Endothelial cell of umbilical vein (primary cell): ENCODE data around the gene LDLRAD3.

Source experiments
- CTCF ChIP-seq, 2 donors: IDR thresholded peaks; 1 replicate in 1 of 2; 2 replicates in 1 of 2; pipeline ENCODE4 v1.5.1; 2011; ENCODE audit warnings: low read length in 2 of 2, mild to moderate bottlenecking in 2 of 2, moderate library complexity in 2 of 2, control low read depth in 1 of 2, inconsistent platforms in 1 of 2, low read depth in 1 of 2; ENCODE audit not compliant: insufficient read depth in 1 of 2; ENCODE audit errors: extremely low read depth in 1 of 2
- EZH2 ChIP-seq: IDR thresholded peaks from 2 replicates; pipeline ENCODE4 v1.6.1; 2012; ENCODE audit warnings: borderline replicate concordance, low read depth, mild to moderate bottlenecking, moderate library complexity, low read length, inconsistent platforms; ENCODE audit not compliant: severe bottlenecking
- GATA2 ChIP-seq: IDR thresholded peaks from 2 replicates; pipeline ENCODE4 v1.7.0; 2011; ENCODE audit warnings: low read depth, mild to moderate bottlenecking, moderate library complexity, mixed read lengths, low read length; ENCODE audit not compliant: insufficient read length, insufficient read depth
- JUN ChIP-seq: IDR thresholded peaks from 2 replicates; pipeline ENCODE4 v1.6.1; 2011; ENCODE audit warnings: borderline replicate concordance, low read depth; ENCODE audit not compliant: insufficient read length, insufficient read depth
- MAX ChIP-seq: IDR thresholded peaks from 2 replicates; pipeline ENCODE4 v1.6.1; 2011; ENCODE audit not compliant: insufficient read depth, insufficient read length
- MYC ChIP-seq: IDR thresholded peaks from one replicate; pipeline ENCODE4 v1.6.1; 2011; ENCODE audit warnings: mild to moderate bottlenecking, low read depth, low read length
- POLR2A ChIP-seq: IDR thresholded peaks from 2 replicates; pipeline ENCODE4 v1.6.1; 2012; ENCODE audit warnings: low read depth, mild to moderate bottlenecking, control low read depth, low read length

DNA sequence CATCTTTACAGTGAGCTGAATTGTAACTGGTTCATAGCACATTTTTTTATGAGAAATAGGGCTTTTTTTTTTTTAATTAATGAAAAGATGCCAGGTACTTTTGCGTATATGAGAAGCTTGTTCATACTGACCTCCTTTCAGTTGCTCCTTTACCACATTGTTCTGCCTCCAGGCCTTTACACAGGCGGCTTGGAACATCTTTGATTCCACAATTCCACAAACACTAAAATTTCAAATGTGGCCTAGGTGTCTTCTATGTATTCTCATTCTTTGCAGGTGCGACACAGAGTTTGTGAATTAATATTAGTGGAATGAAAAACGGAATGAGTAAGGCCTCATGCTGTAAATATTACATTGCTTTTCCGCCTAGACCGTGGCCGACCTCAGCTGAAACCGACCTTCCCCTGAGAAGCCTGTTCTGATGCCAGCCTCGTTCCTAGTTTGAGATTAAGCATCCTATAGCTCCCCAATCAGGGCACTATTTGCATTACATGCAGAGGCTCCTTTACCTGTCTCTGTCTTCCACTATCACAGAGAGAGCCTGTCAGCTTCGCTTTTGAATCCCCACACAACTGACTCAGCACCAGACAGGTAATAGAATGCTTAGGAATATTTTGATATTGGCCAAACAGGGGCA, 125.8 kb downstream of the LDLRAD3 start:
- TF ChIP-seq CTCF (IDR thresholded peaks at IDR 0.05; ENCODE audit: extremely low read depth in 1 of 2, insufficient read depth in 1 of 2, low read depth in 1 of 2, low read length in 2 of 2), result no peak
- TF ChIP-seq MAX, result no peak
- no peak for TF ChIP-seq EZH2
- no peak for TF ChIP-seq MYC
- TF ChIP-seq JUN, result no peak
- no peak for TF ChIP-seq POLR2A
- no peak for TF ChIP-seq GATA2
